ACC112 (cell line): ENCODE results near the gene PLD2.

Source experiments
- H2AFZ ChIP-seq: fragments of 200-600 bp; sonication (generic); one replicate; pipeline ENCODE4 v1.6.0; 2017; ENCODE audit warnings: antibody characterized with exemption, low read length; ENCODE audit not compliant: unreplicated experiment
- H3K27ac ChIP-seq: fragments of 200-600 bp; sonication (generic); 2 replicates; pipeline ENCODE4 v1.5.1; 2014; ENCODE audit warnings: low read depth, mild to moderate bottlenecking, antibody characterized with exemption, low read length, moderate library complexity
- H3K27me3 ChIP-seq: fragments of 200-600 bp; sonication (generic); 2 replicates; pipeline ENCODE4 v1.6.1; 2014; ENCODE audit warnings: mild to moderate bottlenecking, antibody characterized with exemption, low read length, moderate library complexity, mixed read lengths; ENCODE audit not compliant: insufficient read depth
- H3K36me3 ChIP-seq: fragments of 200-600 bp; sonication (generic); 2 replicates; pipeline ENCODE4 v1.6.1; 2016; ENCODE audit warnings: mild to moderate bottlenecking, antibody characterized with exemption, low read length, moderate library complexity, mixed read lengths; ENCODE audit not compliant: insufficient read depth
- H3K4me1 ChIP-seq: fragments of 200-600 bp; sonication (generic); one replicate; pipeline ENCODE4 v1.6.1; 2016; ENCODE audit warnings: low read length, mixed read lengths; ENCODE audit not compliant: insufficient read depth, unreplicated experiment, control insufficient read depth
- H3K4me3 ChIP-seq: fragments of 200-600 bp; sonication (generic); 2 replicates; pipeline ENCODE4 v1.5.1; 2014; ENCODE audit warnings: mild to moderate bottlenecking, low read depth, low read length
- H3K79me2 ChIP-seq: fragments of 200-600 bp; sonication (generic); one replicate; pipeline ENCODE4 v1.6.0; 2016; ENCODE audit warnings: low read length; ENCODE audit not compliant: control insufficient read depth, unreplicated experiment, insufficient read depth

The PLD2 gene

GRCh38 chr17:4872786-4873185 lies 65.8 kb downstream of the PLD2 start:
- Histone ChIP-seq H3K79me2 (peaks cover 2% of the 10 kb centered on the region), H3K4me1 (no peaks in the 10 kb centered on the region), H3K27ac (no peak overlapping the region), H3K27me3 (no peaks in the 10 kb centered on the region), H2AFZ (no peak overlapping the region), H3K36me3 (no peaks in the 10 kb centered on the region), H3K4me3 (no peak overlapping the region)
